Neural progenitor cell (in vitro differentiated cells): Measurements from ENCODE around the gene USP31.

ENCODE experiments used
- EZH2 ChIP-seq: fragments of 200-600 bp; sonication (generic); IDR thresholded peaks from 2 replicates; pipeline ENCODE4 v1.6.1; 2017; ENCODE audit warnings: antibody characterized with exemption, mild to moderate bottlenecking, moderate library complexity
- EZH2phosphoT487 ChIP-seq: fragments of 200-600 bp; sonication (generic); IDR thresholded peaks from 2 replicates; pipeline ENCODE4 v1.6.1; 2017; ENCODE audit warnings: antibody characterized with exemption
- TF ChIP-seq, protein P1 (sequence below): fragments of 200-600 bp; sonication (generic); IDR thresholded peaks from 2 replicates; pipeline ENCODE4 v1.5.1; 2017; ENCODE audit warnings: antibody characterized with exemption, mild to moderate bottlenecking

DNA sequence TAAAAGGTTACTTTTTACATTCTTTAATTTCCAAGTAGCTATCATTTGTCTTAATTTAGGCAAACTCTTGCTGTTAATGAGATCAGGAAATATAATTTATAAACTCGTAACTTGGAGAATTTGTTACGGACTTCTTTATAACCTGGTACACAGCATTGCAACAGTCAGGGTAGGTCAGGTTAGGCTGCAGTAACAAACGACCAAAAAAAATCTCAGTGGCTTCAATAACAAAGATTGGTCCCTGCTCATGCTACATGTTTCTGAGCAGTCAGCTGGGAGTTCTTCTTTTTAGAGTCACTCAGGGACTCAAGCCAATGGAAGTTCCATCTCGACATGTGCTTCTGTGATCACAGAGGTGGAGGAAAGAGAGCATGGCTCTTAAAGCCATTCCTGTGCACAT, 110.1 kb downstream of the USP31 start:
- TF ChIP-seq, protein P1, sequence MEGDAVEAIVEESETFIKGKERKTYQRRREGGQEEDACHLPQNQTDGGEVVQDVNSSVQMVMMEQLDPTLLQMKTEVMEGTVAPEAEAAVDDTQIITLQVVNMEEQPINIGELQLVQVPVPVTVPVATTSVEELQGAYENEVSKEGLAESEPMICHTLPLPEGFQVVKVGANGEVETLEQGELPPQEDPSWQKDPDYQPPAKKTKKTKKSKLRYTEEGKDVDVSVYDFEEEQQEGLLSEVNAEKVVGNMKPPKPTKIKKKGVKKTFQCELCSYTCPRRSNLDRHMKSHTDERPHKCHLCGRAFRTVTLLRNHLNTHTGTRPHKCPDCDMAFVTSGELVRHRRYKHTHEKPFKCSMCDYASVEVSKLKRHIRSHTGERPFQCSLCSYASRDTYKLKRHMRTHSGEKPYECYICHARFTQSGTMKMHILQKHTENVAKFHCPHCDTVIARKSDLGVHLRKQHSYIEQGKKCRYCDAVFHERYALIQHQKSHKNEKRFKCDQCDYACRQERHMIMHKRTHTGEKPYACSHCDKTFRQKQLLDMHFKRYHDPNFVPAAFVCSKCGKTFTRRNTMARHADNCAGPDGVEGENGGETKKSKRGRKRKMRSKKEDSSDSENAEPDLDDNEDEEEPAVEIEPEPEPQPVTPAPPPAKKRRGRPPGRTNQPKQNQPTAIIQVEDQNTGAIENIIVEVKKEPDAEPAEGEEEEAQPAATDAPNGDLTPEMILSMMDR: no peak
- TF ChIP-seq EZH2 (no peak), EZH2phosphoT487 (no peak)
